Transverse colon (tissue), 4 donors: Measurements from ENCODE around the gene SNX32.

Source experiments
- CTCF ChIP-seq, 5 experiments: fragments of 200-600 bp in 3 of 5; fragments of 450-650 bp in 2 of 5; sonication (generic) in 3 of 5; IDR thresholded peaks; 1 replicate in 2 of 5; 2 replicates in 3 of 5; pipeline ENCODE4 v1.5.1; 2016 to 2017; ENCODE audit warnings: antibody characterized with exemption in 5 of 5, inconsistent platforms in 3 of 5, mild to moderate bottlenecking in 2 of 5, moderate library complexity in 1 of 5
- EP300 ChIP-seq: sonication (generic); formaldehyde crosslinking; IDR thresholded peaks from one replicate; pipeline ENCODE4 v1.6.1; 2017; ENCODE audit warnings: antibody characterized with exemption, low read depth
- POLR2A ChIP-seq: fragments of 450-650 bp; IDR thresholded peaks from one replicate; pipeline ENCODE4 v1.6.1; 2016; ENCODE audit warnings: antibody characterized with exemption, mild to moderate bottlenecking, moderate library complexity
- POLR2AphosphoS5 ChIP-seq, 3 donors: sonication (generic); formaldehyde crosslinking; IDR thresholded peaks; one replicate each; pipeline ENCODE4 v1.6.1; 2016; ENCODE audit warnings: antibody characterized with exemption in 3 of 3

GRCh38 chr11:65842144-65842543, 8.4 kb downstream of the SNX32 start:
- no peak for TF ChIP-seq CTCF (IDR thresholded peaks at IDR 0.05)
- no peak for TF ChIP-seq POLR2A
- TF ChIP-seq POLR2AphosphoS5 (IDR thresholded peaks at IDR 0.05), result no peak
- no peak for TF ChIP-seq EP300
